ENCODE measurements around the gene FNTB.
"Not testable (repeated sequence)": the region's sequence is repeated elsewhere in the genome, so short reads cannot be mapped to it uniquely, and the experiment has no call there.

Gene FNTB

DNA sequence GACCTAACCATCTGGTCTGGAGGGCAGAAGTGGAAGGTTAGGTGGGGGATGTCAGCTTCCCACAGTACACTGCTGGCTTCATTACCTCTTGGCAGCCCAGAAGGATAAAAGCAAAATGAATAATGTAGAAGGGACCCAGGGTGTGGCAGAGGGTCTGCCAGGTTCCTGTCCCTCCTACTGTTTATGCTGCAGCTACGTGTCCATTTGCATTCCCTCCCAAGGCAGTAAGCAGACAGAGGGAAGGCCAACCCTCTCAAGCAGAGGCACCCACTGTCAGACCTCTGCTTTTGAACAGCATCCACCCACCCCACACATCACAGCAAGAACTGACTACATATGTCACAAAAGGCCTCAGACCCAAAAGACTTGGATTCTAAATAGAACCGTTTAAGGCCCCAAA, 96.2 kb downstream of the FNTB start:
- no peak for DNase-seq (ENCODE audit: low spot score)

DNA sequence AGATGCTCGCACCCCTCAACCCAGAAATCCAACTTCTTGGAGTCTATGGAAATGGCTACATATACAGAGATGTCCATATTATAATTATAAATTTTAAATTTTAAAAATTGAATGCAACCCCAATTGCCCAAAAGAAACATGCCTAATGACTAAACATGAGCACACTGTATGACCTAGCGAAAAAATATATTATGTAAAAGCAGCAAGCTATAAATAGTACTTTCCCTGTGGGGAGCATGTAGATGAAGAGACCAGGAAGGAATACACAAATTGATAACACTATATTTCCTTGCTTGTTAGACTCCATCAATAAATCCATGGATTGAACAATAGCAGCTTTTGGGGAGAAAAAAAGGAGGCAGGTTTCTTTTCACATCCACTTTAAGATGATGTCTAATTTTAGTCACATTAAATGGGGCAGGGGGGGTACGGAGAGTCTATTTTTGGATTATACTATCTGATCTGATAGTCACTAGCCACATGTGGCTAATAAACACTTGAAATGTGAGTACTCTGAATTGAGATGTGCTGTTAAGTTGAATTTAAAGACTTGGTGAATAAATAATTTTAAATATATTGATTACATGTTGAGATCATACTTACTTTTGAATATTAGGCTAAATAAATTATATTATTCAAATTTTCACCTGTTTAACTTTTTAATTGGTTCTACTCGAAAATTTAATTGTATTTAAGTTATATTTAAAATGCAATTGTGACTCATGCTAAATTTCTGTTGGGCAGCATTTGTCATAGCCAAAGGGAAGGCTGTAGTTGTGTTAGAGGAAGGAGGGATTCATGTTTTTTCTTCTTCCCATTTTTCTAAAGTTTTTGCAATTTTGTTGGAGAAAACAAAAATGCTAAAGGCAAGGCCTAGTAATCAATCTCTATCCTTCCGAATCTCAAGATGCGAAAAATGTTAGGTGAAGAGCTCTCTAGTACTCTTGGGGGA, 98.1 kb downstream of the FNTB start:
- DNase-seq (ENCODE audit: low spot score) = no peak

DNA sequence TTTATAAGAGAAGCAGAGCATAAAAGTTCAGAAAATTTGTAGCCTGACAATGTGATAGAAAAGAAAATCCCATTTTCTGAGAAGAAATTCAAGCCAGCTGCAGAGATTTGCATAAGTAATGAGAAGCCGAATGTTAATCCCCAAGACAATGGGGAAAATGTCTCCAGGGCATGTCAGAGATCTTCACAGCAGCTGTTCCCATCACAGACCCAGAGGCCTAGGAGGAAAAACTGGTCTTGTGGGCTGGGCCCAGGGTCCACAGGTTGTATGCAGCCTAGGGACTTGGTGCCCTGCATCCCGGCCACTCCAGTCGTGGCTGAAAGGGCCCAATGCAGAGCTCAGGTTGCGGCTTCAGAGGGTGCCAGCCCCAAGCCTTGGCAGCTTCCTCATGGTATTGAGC, 100.0 kb downstream of the FNTB start:
- not testable (repeated sequence) for DNase-seq (ENCODE audit: low spot score)

DNA sequence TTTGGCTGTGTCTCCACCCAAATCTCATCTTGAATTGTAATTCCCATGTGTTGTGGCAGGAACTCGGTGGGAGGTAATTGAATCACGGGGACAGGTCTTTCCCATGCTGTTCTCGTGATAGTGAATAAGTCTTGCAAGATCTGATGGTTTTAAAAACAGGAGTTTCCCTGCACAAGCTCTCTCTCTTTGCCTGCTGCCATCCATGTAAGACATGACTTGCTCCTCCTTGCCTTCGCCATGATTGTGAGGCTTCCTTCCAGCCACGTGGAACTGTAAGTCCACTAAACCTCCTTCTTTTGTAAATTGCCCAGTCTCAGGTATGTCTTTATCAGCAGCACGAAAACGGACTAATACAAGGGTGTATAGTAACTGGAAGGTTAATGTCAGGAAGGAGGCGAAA, 101.1 kb downstream of the FNTB start:
- not testable (repeated sequence) for DNase-seq (ENCODE audit: low spot score)

DNA sequence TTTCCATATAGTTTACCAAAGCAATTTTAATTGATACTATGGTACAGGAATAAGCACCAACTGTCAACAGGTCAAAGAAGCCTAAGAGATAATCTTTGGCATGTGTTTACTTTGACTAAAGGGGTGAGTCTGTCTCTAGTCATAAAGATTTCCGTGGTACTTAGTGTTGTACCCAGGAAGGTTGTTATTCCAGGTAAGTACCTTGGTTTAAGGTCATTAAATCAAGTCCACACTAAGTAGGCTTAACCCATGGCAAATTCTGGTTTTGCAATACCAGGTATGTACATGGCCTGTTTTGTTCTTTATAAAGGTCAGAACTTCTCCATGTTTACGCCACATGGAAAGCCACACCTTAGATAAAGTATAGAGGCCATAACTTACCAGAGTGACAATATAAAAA, 105.7 kb downstream of the FNTB start:
- DNase-seq (ENCODE audit: low spot score) = no peak

GRCh38 chr14:65095633-65096205, 109.0 kb downstream of the FNTB start:
- no peak for DNase-seq (ENCODE audit: low spot score)

GRCh38 chr14:65096323-65097089, 109.8 kb downstream of the FNTB start:
- no peak for DNase-seq (ENCODE audit: low spot score)

- no peak for DNase-seq (ENCODE audit: low spot score)
Observed at GRCh38 chr14:65098586-65098985, 111.9 kb downstream of the FNTB start.

GRCh38 chr14:65100922-65101541, 114.3 kb downstream of the FNTB start:
- DNase-seq (ENCODE audit: low spot score) = no peak

DNA sequence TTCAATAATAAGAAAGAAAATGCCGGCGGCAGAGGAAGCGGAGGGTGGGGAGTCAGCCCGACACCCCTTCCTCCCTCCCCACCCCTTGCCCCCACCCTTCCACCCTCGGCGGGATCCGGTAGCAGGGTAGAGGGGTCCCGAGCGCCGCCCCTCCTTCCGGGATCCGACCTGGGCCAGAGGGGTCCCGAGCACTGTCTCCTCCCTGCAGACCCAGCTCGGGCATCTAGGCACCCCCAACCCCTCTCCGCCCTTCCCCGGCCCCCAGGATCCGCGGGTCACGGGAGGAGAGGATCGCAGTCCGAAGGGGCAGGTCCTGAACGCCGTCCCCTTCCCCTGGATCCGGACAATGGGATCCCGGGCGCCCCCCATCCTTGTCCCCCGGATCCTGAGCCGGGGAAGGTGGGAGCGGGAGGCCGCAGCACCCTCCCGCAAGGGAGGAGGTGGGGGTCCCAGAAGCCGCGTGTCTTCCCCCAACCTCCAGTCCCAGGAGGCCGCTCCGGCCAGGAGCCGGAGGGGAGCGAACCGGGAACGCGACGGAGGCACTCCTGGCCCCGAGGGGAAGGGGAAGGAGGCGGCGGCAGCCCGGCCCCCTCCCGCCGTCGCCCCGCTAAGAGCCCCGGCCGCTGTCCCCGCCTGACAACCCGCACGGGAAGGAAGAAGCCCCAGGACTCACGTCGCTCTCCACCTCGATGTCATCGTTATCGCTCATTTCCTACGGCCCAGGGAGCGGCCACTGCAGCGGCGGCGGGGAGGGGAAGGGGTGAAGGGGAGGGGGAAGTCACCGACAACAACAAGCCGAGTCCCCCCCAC, 115.1 kb downstream of the FNTB start:
- DNase-seq (ENCODE audit: low spot score) = no peak

DNA sequence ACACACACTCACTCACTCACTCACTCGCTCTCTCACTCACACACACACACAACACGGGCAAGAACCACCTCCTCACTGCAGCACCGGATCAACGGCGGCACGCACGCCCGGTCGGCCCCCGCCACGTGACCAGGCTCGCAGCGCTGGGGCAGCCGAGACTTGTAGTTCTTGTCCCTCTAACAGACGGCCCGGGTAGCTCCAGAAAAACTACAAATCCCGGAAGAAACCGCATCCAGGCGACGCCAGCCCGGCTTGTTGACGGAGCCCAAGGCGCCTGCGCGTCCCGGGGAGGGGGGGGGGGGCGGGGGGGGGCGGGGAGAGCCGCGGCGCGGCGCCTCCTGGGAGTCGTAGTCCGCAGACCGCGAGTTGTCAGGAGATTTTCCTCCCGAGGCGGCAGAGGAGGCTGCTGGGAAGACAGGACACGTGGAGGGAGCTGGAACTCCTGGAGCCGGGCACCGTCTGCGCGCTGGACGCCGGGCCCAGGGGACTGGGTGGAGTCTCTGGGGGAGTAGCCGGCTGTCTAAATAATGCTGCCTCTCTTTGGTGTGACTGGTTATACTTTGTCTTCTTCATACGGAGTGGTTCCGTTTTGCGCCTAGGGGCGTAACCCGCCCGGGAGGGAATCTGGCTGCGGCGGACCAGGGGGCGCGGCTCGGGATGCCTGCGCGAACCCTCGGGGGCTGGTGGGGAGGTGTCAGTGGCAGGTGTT, 115.9 kb downstream of the FNTB start, which contains the start of gene MAX:
MAX (minus strand) TSS at position 77 of the 709 bp plus-strand sequence. CDS start 178 bp downstream, outside the sequence.
- peak; percentile 96 for DNase-seq (ENCODE audit: low spot score)

DNA sequence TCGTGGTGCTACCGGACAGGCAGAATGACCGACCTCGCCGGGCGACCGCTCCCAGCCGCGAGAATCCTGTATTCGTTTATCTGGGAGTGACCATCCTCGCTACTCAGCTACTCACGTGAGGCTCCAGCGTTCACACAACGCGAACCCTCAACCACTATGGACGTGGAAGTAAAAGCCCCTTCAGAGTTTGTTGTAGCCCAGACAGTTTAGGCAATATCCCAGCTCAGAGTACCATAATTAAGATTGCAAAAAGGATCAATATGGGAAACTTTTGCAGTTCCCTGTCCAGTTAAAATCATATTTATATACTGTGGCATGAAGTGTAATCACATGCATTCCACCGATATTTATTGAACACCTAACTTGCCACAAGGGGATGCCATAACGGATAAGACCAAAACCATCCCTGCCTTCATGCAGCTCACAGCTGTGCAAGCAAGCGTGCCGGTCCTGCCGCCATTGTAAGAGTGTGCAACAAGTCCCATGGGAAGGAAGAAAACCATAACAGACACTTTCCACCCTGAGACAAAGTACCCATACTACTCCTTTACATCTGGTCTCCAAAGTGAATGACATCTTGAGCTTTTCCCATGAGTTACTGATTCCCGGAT, 116.6 kb downstream of the FNTB start:
- peak; percentile 53 for DNase-seq (ENCODE audit: low spot score)

- no peak for DNase-seq (ENCODE audit: low spot score)
Observed at GRCh38 chr14:65104791-65105190, 118.1 kb downstream of the FNTB start.

DNA sequence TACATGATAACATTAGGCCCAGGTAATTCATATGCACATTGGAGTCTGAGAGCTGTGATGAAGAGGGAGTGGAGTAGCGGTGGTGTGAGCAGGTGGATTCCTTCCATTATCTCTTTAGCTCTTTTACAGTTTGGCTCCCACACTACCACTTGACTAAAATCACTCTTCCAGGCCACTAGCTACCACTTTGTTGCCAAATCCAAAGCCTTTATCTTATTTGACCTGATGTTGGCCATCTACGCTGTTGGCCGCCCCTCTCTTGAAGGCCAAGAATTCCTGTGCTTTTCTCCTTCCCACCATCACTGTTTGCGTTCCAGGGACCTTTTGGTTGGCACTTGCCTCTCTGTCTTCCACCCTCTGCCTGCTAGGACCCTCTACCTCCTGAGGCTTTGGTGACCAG, 119.6 kb downstream of the FNTB start:
- DNase-seq (ENCODE audit: low spot score) = no peak

- DNase-seq (ENCODE audit: low spot score) = no peak
Observed at GRCh38 chr14:65106736-65107135, 120.0 kb downstream of the FNTB start.

- DNase-seq (ENCODE audit: low spot score) = no peak
Observed at GRCh38 chr14:65107200-65107599, 120.5 kb downstream of the FNTB start.

GRCh38 chr14:65109357-65109756, 122.7 kb downstream of the FNTB start:
- no peak for DNase-seq (ENCODE audit: low spot score)

DNA sequence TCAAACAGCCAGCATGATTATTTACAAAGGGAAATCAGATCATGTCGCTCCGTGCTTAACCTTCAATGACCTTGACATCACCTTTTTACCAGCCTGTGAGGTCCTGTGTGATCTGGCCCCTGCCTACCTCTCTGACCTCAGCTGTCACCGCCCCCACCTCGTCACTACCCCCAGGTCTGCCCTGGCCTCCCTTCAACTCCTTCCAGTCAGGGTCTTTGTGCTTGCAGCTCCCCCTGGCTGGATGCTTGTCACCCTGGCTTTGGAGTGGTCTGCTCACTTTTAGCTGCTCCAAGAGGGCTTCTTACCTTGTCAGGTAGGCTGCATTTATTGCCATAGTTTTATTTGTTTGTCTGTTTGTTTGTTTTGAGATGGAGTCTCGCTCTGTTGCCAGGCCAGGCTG, 123.8 kb downstream of the FNTB start:
- DNase-seq (ENCODE audit: low spot score) = no peak
